ENCODE data around the gene DYRK4.

DYRK4 gene

DNA sequence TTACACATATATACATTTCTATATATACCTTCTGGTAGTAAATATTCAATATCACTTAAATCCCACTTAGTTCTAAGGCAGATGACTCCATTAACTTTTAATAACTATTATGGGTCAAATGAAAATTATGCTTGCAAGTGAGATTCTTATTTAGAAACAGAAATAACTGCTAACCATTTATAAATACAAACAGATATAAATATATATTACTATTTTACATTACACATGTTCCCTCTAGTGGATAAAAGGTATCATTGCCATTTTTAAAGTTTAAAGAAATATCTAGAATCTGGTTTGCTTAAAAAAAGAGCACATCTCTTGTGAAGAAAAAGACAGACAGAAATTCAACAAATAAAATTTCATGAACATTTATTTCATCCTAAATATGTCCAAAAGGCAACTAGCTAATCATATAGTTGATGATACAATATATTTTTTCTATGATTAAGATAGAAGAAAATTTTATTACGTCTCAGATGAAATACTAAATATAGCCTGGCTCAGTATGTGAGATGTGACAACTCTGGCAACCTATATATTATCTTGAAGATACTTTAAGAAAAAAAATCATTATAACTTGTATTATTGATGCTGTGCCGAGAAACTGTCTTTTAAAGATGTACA is 35.0 kb upstream of the DYRK4 start:
- H3K9me2 ChIP-seq (ENCODE audit: low read depth, low read length): no peaks in the 10 kb centered on the region
- peaks cover 62% of the 10 kb centered on the region for H3K36me3 ChIP-seq (ENCODE audit: insufficient read depth, low read length)
- TF ChIP-seq, protein P1, sequence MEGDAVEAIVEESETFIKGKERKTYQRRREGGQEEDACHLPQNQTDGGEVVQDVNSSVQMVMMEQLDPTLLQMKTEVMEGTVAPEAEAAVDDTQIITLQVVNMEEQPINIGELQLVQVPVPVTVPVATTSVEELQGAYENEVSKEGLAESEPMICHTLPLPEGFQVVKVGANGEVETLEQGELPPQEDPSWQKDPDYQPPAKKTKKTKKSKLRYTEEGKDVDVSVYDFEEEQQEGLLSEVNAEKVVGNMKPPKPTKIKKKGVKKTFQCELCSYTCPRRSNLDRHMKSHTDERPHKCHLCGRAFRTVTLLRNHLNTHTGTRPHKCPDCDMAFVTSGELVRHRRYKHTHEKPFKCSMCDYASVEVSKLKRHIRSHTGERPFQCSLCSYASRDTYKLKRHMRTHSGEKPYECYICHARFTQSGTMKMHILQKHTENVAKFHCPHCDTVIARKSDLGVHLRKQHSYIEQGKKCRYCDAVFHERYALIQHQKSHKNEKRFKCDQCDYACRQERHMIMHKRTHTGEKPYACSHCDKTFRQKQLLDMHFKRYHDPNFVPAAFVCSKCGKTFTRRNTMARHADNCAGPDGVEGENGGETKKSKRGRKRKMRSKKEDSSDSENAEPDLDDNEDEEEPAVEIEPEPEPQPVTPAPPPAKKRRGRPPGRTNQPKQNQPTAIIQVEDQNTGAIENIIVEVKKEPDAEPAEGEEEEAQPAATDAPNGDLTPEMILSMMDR (IDR thresholded peaks at IDR 0.05; ENCODE audit: low read length): peak; percentile 44
- TF ChIP-seq EZH2 (IDR thresholded peaks at IDR 0.05; ENCODE audit: borderline replicate concordance, low read length): no peak
- H3F3A ChIP-seq (ENCODE audit: insufficient read depth, low read length): no peaks in the 10 kb centered on the region
- H4K20me1 ChIP-seq (ENCODE audit: insufficient read depth, low read length): no peaks in the 10 kb centered on the region
- no peaks in the 10 kb centered on the region for H3K27me3 ChIP-seq (ENCODE audit: insufficient read depth, low read length)
- H3K4me1 ChIP-seq (ENCODE audit: insufficient read depth, low read length, severe bottlenecking): no peaks in the 10 kb centered on the region
- no peak overlapping the region for H3K9ac ChIP-seq (ENCODE audit: low read length)
- no peak overlapping the region for H2AFZ ChIP-seq (ENCODE audit: low read length)
- H3K4me3 ChIP-seq (ENCODE audit: low read depth, low read length, poor library complexity, severe bottlenecking): no peak overlapping the region
- no peak overlapping the region for H3K27ac ChIP-seq (ENCODE audit: low read depth, low read length, poor library complexity, severe bottlenecking)
- H3K9me3 ChIP-seq (ENCODE audit: low read length): no peaks in the 10 kb centered on the region
- H3K79me2 ChIP-seq (ENCODE audit: insufficient read depth, low read length): no peaks in the 10 kb centered on the region
- H3K4me2 ChIP-seq (ENCODE audit: low read length): no peak overlapping the region

DNA sequence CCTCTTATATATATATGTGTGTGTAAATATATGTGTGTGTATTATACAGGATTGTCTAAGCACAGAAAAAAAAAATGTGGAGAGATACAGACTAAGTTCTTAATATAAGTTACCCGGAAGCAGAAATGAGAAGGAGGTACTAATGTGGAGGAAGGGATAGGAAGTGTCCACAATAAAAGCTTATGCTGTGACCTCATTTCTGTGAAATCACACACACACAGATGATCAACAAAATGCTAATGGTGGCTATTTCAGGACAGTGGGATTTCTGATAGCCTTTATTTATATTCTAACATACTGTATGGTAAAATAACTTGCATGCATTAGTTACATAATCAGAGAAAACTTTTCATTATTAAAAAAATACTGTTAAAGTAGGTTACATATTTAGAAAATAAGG is 31.8 kb upstream of the DYRK4 start:
- Histone ChIP-seq H3K4me1 (ENCODE audit: insufficient read depth, low read length, severe bottlenecking) (peaks cover 6% of the 10 kb centered on the region), H3K4me3 (ENCODE audit: low read depth, low read length, poor library complexity, severe bottlenecking) (no peak overlapping the region), H2AFZ (ENCODE audit: low read length) (no peak overlapping the region), H3K79me2 (ENCODE audit: insufficient read depth, low read length) (no peaks in the 10 kb centered on the region), H3K9me3 (ENCODE audit: low read length) (no peaks in the 10 kb centered on the region), H3K27me3 (ENCODE audit: insufficient read depth, low read length) (no peaks in the 10 kb centered on the region), H3K36me3 (ENCODE audit: insufficient read depth, low read length) (peaks cover 73% of the 10 kb centered on the region), H3K9ac (ENCODE audit: low read length) (no peak overlapping the region), H3K9me2 (ENCODE audit: low read depth, low read length) (no peaks in the 10 kb centered on the region), H4K20me1 (ENCODE audit: insufficient read depth, low read length) (no peaks in the 10 kb centered on the region), H3K27ac (ENCODE audit: low read depth, low read length, poor library complexity, severe bottlenecking) (no peak overlapping the region), H3K4me2 (ENCODE audit: low read length) (no peak overlapping the region), H3F3A (ENCODE audit: insufficient read depth, low read length) (no peaks in the 10 kb centered on the region)
- no peak for TF ChIP-seq EZH2 (IDR thresholded peaks at IDR 0.05; ENCODE audit: borderline replicate concordance, low read length)
- TF ChIP-seq, protein P1 (IDR thresholded peaks at IDR 0.05; ENCODE audit: low read length): no peak

DNA sequence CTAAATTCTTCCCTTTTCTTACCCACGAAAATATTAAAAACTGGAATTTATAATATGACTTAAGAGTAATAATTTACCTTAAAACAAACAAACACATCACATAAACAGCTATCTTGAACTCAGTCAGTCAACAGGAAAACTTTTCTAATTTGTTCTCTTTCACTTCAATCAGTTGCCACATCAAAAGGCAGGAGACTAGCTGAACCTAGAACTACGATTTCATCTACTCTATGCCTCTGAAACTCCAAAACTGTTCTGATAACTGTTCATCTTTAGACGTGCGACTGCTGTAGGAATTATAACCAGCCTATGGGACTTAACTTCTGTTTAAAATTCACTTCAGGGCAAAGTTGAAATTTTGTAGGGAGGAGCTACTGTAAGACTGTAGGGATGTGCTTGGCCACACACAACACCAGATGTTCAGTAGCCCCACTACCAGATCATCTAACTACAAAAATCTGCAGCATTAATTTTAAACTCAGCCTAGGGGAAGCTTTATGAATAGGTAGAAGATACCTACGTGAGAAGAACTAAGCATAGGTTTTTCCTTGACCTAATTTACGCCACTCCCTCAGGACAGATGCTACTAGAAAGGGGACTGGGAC is 30.9 kb upstream of the DYRK4 start:
- no peak overlapping the region for H3K4me3 ChIP-seq (ENCODE audit: low read depth, low read length, poor library complexity, severe bottlenecking)
- no peaks in the 10 kb centered on the region for H4K20me1 ChIP-seq (ENCODE audit: insufficient read depth, low read length)
- H3K4me1 ChIP-seq (ENCODE audit: insufficient read depth, low read length, severe bottlenecking): peaks cover 13% of the 10 kb centered on the region
- H3K9me3 ChIP-seq (ENCODE audit: low read length): no peaks in the 10 kb centered on the region
- no peak overlapping the region for H2AFZ ChIP-seq (ENCODE audit: low read length)
- no peaks in the 10 kb centered on the region for H3F3A ChIP-seq (ENCODE audit: insufficient read depth, low read length)
- TF ChIP-seq, protein P1 (IDR thresholded peaks at IDR 0.05; ENCODE audit: low read length): no peak
- no peak for TF ChIP-seq EZH2 (IDR thresholded peaks at IDR 0.05; ENCODE audit: borderline replicate concordance, low read length)
- no peaks in the 10 kb centered on the region for H3K9me2 ChIP-seq (ENCODE audit: low read depth, low read length)
- H3K4me2 ChIP-seq (ENCODE audit: low read length): no peak overlapping the region
- no peaks in the 10 kb centered on the region for H3K79me2 ChIP-seq (ENCODE audit: insufficient read depth, low read length)
- peaks cover 68% of the 10 kb centered on the region for H3K36me3 ChIP-seq (ENCODE audit: insufficient read depth, low read length)
- no peak overlapping the region for H3K27ac ChIP-seq (ENCODE audit: low read depth, low read length, poor library complexity, severe bottlenecking)
- H3K27me3 ChIP-seq (ENCODE audit: insufficient read depth, low read length): no peaks in the 10 kb centered on the region
- no peak overlapping the region for H3K9ac ChIP-seq (ENCODE audit: low read length)
